Suprapubic skin (tissue), 3 donors: ENCODE results near the gene LDB2.

ENCODE experiments used
- CTCF ChIP-seq, 2 donors: fragments of 200-600 bp in 1 of 2; fragments of 450-650 bp in 1 of 2; sonication (generic) in 1 of 2; IDR thresholded peaks; one replicate each; pipeline ENCODE4 v1.5.1; 2016 to 2019; ENCODE audit warnings: antibody characterized with exemption in 2 of 2, mild to moderate bottlenecking in 1 of 2, moderate library complexity in 1 of 2
- POLR2A ChIP-seq, 2 donors: fragments of 450-650 bp; IDR thresholded peaks; one replicate each; pipeline ENCODE4 v1.6.1; 2017; ENCODE audit warnings: antibody characterized with exemption in 2 of 2, mild to moderate bottlenecking in 2 of 2, moderate library complexity in 2 of 2

GRCh38 chr4:16627999-16628398 lies 270.4 kb downstream of the LDB2 start:
- TF ChIP-seq CTCF (IDR thresholded peaks at IDR 0.05) (no peak), POLR2A (IDR thresholded peaks at IDR 0.05) (no peak)
